Mesangial cell (primary cell): ENCODE data around the gene OR7A17. TPM values are rescaled to one million over a fixed set of nuclear protein-coding genes. Genes with fewer than 3 reads are reported as not detected.

Experiments used
- total RNA-seq: library from RNA; depleted of rRNA; stranded (reverse); fragments of >200 nt; gene quantifications from 2 replicates; pipeline ENCODE4 v1.2.3, GENCODE V29; 2015

The OR7A17 gene
- total RNA-seq = not detected in 2 replicates

DNA sequence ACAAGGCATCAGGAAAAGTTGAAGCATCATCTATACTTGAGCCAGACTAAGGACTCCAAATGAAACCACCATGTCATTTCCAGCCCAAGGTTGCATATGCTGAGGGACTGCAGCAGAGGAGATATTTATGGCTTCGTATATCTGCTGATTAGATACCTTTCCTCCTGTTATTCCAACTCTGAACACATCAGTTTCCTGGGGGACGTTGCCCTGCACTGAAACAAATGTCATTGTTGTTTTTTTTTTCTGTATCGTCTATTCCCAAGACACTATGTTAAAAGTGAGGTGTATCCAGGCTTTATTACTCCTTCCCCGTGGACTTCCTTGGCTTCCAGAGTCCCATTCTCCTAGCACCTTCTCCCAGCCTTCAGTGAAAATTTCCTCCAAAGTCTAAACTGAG is at the start of gene OR7A17:
Gene OR7A17 (minus strand): TSS at position 101 of the 400 bp plus-strand sequence. CDS start 4,777 bp downstream, outside the sequence.

DNA sequence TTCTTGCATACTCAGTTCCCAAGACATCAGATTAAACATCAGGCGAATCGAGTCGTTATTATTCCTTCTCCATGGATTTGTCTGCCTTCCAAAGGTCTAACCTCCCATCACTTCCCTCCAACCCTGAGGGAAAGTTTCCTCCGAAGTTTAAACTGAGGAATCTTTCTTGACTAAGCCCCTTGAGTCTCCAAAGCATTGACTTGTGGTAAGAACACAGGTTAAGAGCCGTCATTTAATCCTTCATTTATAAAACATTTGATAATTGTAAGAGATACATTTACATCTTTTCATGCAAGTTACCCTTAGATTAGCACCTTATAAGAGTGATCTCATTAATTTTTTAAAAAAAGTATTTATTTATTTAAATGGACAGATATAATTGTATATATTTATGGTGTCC is 37.1 kb downstream of the OR7A17 start, which contains the start of gene OR7A10:
Gene OR7A10 (minus strand): TSS at position 101 of the 400 bp plus-strand sequence. CDS start 7,045 bp downstream, outside the sequence.

DNA sequence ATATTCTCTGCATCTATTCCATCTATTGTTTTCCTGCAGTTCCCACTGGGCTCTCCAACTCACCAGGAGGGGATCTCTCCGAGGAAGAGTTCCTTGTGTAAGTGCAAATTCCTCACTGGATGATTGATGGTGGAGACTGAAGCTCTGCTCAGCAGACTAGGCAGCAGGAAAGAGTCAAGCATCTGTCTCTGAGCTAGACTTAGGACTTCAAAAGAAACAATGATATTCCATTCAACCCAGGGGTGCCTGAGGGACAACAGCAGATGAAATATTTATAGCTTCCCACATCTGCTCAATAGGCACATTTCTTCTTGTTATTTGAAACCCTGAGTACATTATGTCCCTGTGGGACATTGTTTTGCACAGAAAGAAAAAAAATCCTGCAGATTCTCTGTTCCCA is 50.9 kb downstream of the OR7A17 start, which contains the start of the genes OR7A5 and OR7C1:
Gene OR7A5 (minus strand): TSS at position 175 of the 400 bp plus-strand sequence. CDS start 6,944 bp downstream, outside the sequence.
Gene OR7C1 (minus strand): TSS at position 175 of the 400 bp plus-strand sequence. CDS start 35,049 bp downstream, outside the sequence.

Other genes with a start within 250 kb of the OR7A17 start
- gene ADGRE3, start 211.3 kb downstream of the OR7A17 start, total RNA-seq = not detected in 2 replicates
- 5.7 and 8.2 TPM in 2 replicates for gene ZNF333, start 196.1 kb downstream of the OR7A17 start, total RNA-seq
- 0.51 TPM in 1 of 2 replicates, not detected in the other for gene ADGRE2, start 107.6 kb downstream of the OR7A17 start, total RNA-seq
- gene OR7A5, start 50.9 kb downstream of the OR7A17 start, total RNA-seq = not detected in 2 replicates
- not detected in 2 replicates for gene OR7C1, start 50.9 kb downstream of the OR7A17 start, total RNA-seq
- gene OR7A10, start 37.2 kb downstream of the OR7A17 start, total RNA-seq = not detected in 2 replicates
- not detected in 2 replicates for gene OR7C2, start 55.4 kb upstream of the OR7A17 start, total RNA-seq
- gene SLC1A6, start 93.7 kb upstream of the OR7A17 start, total RNA-seq = not detected in 2 replicates
- gene CASP14, start 163.3 kb upstream of the OR7A17 start, total RNA-seq = not detected in 2 replicates
- gene OR1I1, start 196.1 kb upstream of the OR7A17 start, total RNA-seq = not detected in 2 replicates
- gene SYDE1, start 221.3 kb upstream of the OR7A17 start, total RNA-seq = 55.0 and 59.0 TPM in 2 replicates